Amniotic stem cell (primary cell): ENCODE results near the gene PRODH2.

Experiments used
- DNase-seq: peaks from one replicate; lab custom pipeline; 2025; lab: John Stamatoyannopoulos, UW

The PRODH2 gene

GRCh38 chr19:35757749-35758608 lies 54.7 kb downstream of the PRODH2 start, which contains the start of gene PROSER3:
Gene PROSER3, plus strand, starts transcription at chr19:35758176. Its CDS starts 40 bp downstream, at chr19:35758216.
- DNase-seq, result peak; percentile 96

GRCh38 chr19:35757231-35757748 lies 55.4 kb downstream of the PRODH2 start:
- DNase-seq, result peak; percentile 72

GRCh38 chr19:35756377-35757230 lies 56.0 kb downstream of the PRODH2 start, which contains the start of gene HSPB6:
Gene HSPB6, minus strand, starts transcription at chr19:35757029. Its CDS starts 21 bp downstream, at chr19:35757008.
- DNase-seq, result no peak

GRCh38 chr19:35755550-35756376 lies 56.9 kb downstream of the PRODH2 start:
- DNase-seq, result no peak

- no peak for DNase-seq
Measured at GRCh38 chr19:35755131-35755549, 57.5 kb downstream of the PRODH2 start.

GRCh38 chr19:35754370-35755130 lies 58.1 kb downstream of the PRODH2 start:
- DNase-seq, result no peak

GRCh38 chr19:35753634-35754369 lies 58.8 kb downstream of the PRODH2 start:
- DNase-seq, result no peak

GRCh38 chr19:35752746-35753350 lies 59.8 kb downstream of the PRODH2 start:
- DNase-seq, result no peak

GRCh38 chr19:35751839-35752745 lies 60.6 kb downstream of the PRODH2 start:
- DNase-seq, result no peak

GRCh38 chr19:35750167-35750566 lies 62.5 kb downstream of the PRODH2 start:
- no peak for DNase-seq
